NCI-H2171 treated with DMSO at 0.1 percent for 48 hours (cell line): Measurements from ENCODE around the gene RPL26.
"Not testable (repeated sequence)": the region's sequence is repeated elsewhere in the genome, so short reads cannot be mapped to it uniquely, and the experiment has no call there.

Source experiments
- DNase-seq: peaks from one replicate; lab custom pipeline; 2025; lab: John Stamatoyannopoulos, UW

RPL26 gene

GRCh38 chr17:8366231-8366630, 16.8 kb downstream of the RPL26 start:
- DNase-seq = no peak

GRCh38 chr17:8365143-8365542, 17.9 kb downstream of the RPL26 start:
- no peak for DNase-seq

GRCh38 chr17:8362651-8363332, 20.2 kb downstream of the RPL26 start:
- DNase-seq = no peak

- no peak for DNase-seq
These were observed 22.2 kb downstream of the RPL26 start for GRCh38 chr17:8360751-8361150.

- DNase-seq = peak; percentile 60
These were observed 22.7 kb downstream of the RPL26 start for GRCh38 chr17:8360260-8360659.

- DNase-seq = peak; percentile 90
These were observed 23.2 kb downstream of the RPL26 start for GRCh38 chr17:8359769-8360168.

GRCh38 chr17:8357910-8358309, 25.1 kb downstream of the RPL26 start:
- DNase-seq = no peak

GRCh38 chr17:8354236-8354635, 28.8 kb downstream of the RPL26 start:
- no peak for DNase-seq

- DNase-seq = no peak
These were observed 29.3 kb downstream of the RPL26 start for GRCh38 chr17:8353736-8354135.

GRCh38 chr17:8350339-8350738, 32.7 kb downstream of the RPL26 start:
- no peak for DNase-seq

- DNase-seq = not testable (repeated sequence)
These were observed 36.0 kb downstream of the RPL26 start for GRCh38 chr17:8347001-8347400.

- DNase-seq = no peak
These were observed 36.9 kb downstream of the RPL26 start for GRCh38 chr17:8345951-8346665.

- DNase-seq = no peak
These were observed 37.8 kb downstream of the RPL26 start for GRCh38 chr17:8345052-8345690.

- no peak for DNase-seq
These were observed 41.5 kb downstream of the RPL26 start for GRCh38 chr17:8341456-8341855.

GRCh38 chr17:8339540-8339939, 43.5 kb downstream of the RPL26 start, which contains the start of gene ODF4:
Gene ODF4 (plus strand): TSS chr17:8339840. CDS start chr17:8340052, 212 bp downstream.
- no peak for DNase-seq

- DNase-seq = no peak
These were observed 44.2 kb downstream of the RPL26 start for GRCh38 chr17:8338753-8339140.

GRCh38 chr17:8337802-8338752, 44.9 kb downstream of the RPL26 start:
- no peak for DNase-seq

GRCh38 chr17:8333281-8333680, 49.7 kb downstream of the RPL26 start:
- DNase-seq = no peak

- DNase-seq = no peak
These were observed 50.3 kb downstream of the RPL26 start for GRCh38 chr17:8332688-8333087.

- DNase-seq = no peak
These were observed 50.9 kb downstream of the RPL26 start for GRCh38 chr17:8332128-8332527.
